ENCODE data around the gene SVBP.

SVBP gene

DNA sequence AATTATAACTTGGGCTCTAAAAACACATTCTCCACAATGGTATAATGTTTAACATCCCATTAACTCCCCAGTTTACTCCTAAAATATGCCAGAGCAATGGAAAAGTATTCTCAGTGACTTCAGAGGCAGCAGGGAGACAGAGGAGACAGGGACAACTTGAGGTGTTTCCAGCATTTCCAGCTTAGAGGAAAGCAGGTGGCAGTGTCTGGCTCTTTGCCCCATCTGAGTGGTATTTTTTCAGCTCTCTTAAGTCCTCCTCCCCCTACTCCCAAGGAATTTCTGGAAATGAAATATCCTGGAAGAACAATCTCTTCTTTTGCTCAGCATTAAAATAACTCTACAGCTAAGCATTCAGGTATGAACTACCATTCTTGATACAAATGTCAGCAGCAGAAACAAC is 11.0 kb downstream of the SVBP start:
- no peak for DNase-seq (ENCODE audit: low read depth, low spot score)

GRCh38 chr1:42801832-42802473 is 15.2 kb downstream of the SVBP start:
- DNase-seq (ENCODE audit: low read depth, low spot score), result no peak

DNA sequence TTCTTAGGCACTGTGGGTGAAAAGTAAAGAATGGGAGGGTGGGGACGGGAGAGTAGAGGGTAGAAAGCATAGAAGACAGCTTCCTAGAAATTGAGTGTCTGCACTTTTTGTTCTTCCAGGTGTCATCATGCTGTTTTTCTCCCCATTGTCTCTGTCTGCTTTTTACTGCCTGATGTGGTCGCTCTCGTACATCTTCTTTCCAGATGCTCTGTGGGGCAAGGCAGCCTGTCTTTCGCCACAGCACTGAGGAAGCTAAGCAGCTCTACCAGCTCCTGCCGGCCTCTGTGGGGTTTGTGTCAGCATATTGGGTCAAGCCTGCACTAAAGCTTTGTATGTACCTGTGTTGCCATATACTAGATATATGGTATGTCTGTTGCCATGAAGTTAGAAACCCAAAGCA is 19.2 kb downstream of the SVBP start:
- DNase-seq (ENCODE audit: low read depth, low spot score), result no peak

DNA sequence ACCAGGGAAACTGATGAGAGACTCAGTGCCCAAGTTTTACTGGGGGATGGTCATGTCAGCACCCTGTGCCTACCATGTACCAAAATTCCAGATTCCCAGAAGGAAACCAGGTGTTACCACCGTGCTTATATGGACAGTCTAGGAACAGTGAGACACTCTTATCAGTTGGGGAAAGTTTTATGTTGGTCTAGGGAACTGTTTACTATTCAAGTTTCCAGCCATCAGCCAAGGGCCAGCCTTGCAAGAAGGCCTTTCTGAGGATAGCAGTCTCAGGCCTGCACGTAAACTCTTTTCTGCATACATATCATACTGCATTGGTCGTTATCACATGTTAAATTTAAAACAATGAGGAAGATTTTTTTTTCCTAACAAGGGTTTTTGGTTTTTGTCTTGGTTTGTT is 19.8 kb downstream of the SVBP start:
- DNase-seq (ENCODE audit: low read depth, low spot score), result no peak

- DNase-seq (ENCODE audit: low read depth, low spot score), result no peak
Measured at GRCh38 chr1:42793824-42794223, 23.4 kb downstream of the SVBP start.

DNA sequence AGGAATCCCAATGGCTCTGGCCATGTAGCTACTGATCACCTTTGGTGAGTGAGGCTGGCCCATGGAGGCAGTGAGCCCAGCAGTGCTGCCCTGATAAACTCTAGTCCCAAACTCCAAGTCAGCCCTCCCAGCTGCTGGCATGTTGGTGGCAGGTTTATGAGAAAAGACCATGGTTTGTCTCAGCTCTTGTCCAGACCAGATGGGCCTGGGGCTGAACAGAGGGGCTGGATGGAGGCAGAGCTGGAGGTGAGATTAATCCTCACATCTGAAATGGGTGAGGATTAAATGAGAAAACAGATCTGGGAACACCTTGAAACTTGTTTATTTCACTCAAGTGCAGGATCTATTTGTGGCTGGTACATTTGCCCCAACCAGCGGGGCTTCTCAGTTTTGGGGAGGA is 29.2 kb downstream of the SVBP start:
- no peak for DNase-seq (ENCODE audit: low read depth, low spot score)

DNA sequence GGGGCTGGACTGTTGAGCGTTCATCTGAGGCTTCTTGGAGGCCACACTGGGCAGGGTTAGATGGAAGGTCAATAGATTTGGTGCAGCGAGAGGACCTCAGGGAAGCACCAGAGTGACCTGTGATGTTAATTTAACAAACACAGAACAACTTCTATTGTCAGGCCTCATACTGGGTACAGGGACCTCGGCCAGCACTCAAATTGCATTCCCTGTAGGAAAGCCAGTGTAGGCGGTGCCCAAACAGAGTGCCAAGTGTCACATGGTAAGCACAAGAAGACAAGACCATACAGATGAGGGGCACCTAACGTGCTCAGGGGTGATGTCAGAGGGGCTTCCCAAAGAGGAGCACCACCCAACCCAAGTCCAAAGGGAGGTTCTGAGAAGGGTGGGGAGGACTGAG is 31.1 kb downstream of the SVBP start:
- no peak for DNase-seq (ENCODE audit: low read depth, low spot score)

GRCh38 chr1:42784946-42785693 is 32.1 kb downstream of the SVBP start, which contains the start of gene TMEM269:
TMEM269 (plus strand) TSS chr1:42784991; CDS start chr1:42789894, 4,903 bp downstream.
- peak; percentile 13 for DNase-seq (ENCODE audit: low read depth, low spot score)

DNA sequence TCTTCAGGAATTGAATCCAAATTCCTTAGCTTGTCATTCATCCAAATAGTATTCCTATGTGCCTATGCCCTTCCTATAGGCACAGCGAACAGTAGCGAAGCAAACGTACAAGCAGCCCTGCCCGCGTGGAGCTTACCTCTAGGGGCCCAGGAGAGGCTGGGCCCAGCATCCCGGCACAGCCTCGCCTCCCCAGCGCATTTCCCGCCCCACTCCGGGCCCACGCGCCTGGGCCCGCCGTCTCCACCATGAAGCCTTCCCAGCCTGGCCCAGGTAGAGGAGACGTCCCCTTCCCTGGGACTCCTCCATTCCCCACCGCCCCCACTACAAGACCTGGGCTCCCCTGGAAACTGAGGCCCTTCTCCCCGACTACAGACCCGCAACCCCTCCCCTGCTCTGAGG is 32.7 kb downstream of the SVBP start:
- DNase-seq (ENCODE audit: low read depth, low spot score), result no peak

DNA sequence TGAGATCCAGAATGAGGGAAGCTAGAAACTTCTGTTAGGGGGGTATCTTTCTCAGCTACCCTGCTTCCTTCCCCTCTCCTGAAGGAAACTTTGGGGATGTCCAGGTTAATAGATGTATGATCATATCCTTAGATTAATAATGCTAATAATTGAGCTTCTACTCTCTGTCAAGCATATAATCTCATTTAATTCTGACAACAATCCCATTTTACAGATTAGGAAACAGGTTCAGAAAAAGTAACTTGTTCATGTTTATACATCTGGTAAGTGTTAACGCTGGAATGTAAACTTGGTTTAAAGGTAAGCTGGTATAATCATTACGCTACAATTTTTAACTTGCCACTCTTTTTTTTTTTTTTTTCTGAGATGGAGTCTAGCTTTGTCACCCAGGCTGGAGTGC is 34.1 kb downstream of the SVBP start:
- DNase-seq (ENCODE audit: low read depth, low spot score), result no peak

GRCh38 chr1:42780176-42780575 is 37.0 kb downstream of the SVBP start:
- no peak for DNase-seq (ENCODE audit: low read depth, low spot score)

DNA sequence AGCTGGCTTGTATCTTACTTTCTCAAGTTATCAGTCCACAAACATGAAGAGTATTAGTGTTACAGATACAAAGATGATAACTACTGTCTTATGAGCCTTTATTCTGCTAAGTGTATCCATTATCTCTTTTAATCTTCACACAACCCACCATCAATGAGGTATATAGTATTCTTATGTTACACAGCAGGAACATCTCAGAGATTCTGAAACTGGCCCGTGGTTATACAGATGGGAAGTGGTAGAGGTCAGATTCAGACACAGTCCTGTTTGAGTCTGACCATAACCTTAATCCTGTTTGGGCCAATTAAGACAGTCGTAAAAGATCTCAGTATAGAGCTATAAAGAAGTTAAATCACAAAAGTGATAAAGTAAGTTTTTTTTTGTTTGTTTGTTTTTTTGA is 37.5 kb downstream of the SVBP start:
- DNase-seq (ENCODE audit: low read depth, low spot score), result no peak

GRCh38 chr1:42777852-42778251 is 39.3 kb downstream of the SVBP start:
- DNase-seq (ENCODE audit: low read depth, low spot score), result no peak

GRCh38 chr1:42776502-42776901 is 40.7 kb downstream of the SVBP start:
- DNase-seq (ENCODE audit: low read depth, low spot score), result no peak

- no peak for DNase-seq (ENCODE audit: low read depth, low spot score)
Measured at GRCh38 chr1:42774928-42775526, 42.2 kb downstream of the SVBP start.

DNA sequence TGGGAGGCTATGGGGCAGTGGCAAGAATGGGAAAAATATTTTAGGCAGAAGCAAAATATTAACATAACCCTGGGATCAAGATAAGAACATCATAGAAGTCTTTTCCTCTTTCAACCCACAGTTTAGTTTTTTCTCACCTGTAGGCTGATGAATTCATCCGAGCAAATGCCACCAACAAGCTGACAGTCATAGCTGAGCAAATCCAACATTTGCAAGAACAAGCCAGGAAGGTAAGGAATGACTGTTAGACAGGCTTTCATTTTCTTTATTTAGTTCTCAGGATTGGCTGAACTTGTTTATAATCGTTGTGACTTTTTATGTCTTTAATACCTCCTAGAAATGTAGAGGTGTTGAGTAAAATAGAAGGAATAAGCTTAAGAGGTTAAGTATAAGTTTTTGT is 43.8 kb downstream of the SVBP start:
- no peak for DNase-seq (ENCODE audit: low read depth, low spot score)

GRCh38 chr1:42769811-42770210 is 47.4 kb downstream of the SVBP start:
- no peak for DNase-seq (ENCODE audit: low read depth, low spot score)

DNA sequence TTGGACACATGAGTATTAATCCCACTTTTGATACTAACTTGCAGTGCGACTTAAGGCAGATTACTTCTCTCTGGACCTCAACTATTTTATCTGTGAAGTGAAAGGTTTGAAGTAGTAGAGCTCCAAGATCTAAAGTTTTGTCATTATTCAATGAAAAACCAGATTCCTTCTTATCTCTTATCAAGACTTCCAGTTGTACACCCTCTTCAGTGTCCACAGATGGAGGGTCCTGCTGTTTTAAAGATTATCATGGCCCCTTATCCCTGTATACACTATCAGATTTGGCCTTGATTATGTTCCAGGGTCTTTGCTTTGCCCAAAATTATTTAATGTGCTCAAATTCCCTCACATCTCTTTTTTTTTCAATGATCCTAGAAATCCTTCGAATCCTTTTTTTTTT is 49.0 kb downstream of the SVBP start:
- no peak for DNase-seq (ENCODE audit: low read depth, low spot score)

- no peak for DNase-seq (ENCODE audit: low read depth, low spot score)
Measured at GRCh38 chr1:42767510-42768000, 49.6 kb downstream of the SVBP start.

DNA sequence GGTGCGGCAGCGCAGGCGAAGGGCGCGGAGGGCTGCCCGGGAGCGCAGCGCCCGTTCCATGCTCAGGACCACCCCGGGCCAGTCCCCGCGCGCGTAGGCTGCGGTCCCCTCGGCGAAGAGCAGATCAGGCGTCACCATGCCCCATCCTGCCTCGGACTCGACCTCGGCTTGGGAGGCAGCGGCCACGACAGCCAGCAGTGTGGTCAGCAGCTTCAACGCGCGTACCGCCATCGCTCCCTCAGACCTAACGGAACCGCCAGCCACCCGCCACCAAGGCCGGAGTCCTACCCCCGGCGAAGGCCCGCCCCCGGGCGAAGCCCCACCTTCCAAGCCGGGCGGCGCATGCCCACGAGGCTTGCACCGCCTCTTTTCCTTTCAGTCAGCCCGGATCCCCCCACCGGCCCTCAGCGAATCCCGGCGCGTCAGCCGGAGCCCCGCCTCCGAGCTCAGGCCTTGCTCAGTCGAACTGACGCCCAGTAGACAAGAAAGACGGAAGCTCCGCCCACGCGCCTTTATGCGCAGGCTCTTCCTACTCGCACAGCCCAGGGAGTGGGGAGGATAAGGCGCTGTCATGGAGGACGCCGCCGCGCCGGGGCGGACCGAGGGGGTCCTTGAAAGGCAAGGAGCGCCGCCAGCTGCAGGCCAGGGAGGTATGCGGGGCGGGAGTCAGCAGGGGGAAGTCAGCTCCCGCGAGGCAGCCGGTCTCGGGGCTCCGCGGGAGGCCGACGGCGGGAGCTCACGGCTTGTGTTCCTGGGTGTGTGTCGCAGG is 50.3 kb downstream of the SVBP start, which contains the start of the genes C1orf50 and P3H1:
Gene C1orf50, plus strand, starts transcription at position 509 of the 769 bp plus-strand sequence. Its CDS starts 63 bp downstream, at position 572.
Gene P3H1, minus strand, starts transcription at position 288 of the 769 bp plus-strand sequence. Its CDS starts 57 bp downstream, at position 231.
- peak; percentile 100 for DNase-seq (ENCODE audit: low read depth, low spot score)

GRCh38 chr1:42765832-42766740 is 51.1 kb downstream of the SVBP start:
- no peak for DNase-seq (ENCODE audit: low read depth, low spot score)
